WTC11 (cell line): Measurements from ENCODE around the gene NDUFA11. TPM values are rescaled to one million over a fixed set of nuclear protein-coding genes. Genes with fewer than 3 reads are reported as not detected.

Experiments used
- ATAC-seq: fragments of 200-7000 bp; cut with Tn5 transposase; 2 replicates; pipeline ENCODE4 v1.10.0; 2021; ENCODE audit warnings: mild to moderate bottlenecking, moderate library complexity
- CTCF ChIA-PET: fragments of 300-600 bp; sonication (Branson Sonifier 250); formaldehyde crosslinking; loops from one replicate; lab custom pipeline; 2021; ENCODE audit warnings: antibody characterized with exemption; lab: Charles Lee
- POLR2A ChIA-PET: fragments of 350-600 bp; sonication (Branson Sonifier 250); formaldehyde crosslinking; loops from one replicate; lab custom pipeline; 2021; ENCODE audit warnings: antibody characterized with exemption; lab: Charles Lee
- DNase-seq: peaks from one replicate; pipeline ENCODE4 v3.0.0; 2021; ENCODE audit warnings: low spot score
- H3K27ac Mint-ChIP-seq: 2 replicates; pipeline ENCODE4 v1.8.0; 2021; ENCODE audit warnings: mixed read lengths
- H3K27me3 Mint-ChIP-seq: 2 replicates; pipeline ENCODE4 v1.8.0; 2021; ENCODE audit warnings: low read depth, mild to moderate bottlenecking, moderate library complexity, mixed read lengths
- H3K36me3 Mint-ChIP-seq: 2 replicates; pipeline ENCODE4 v1.8.0; 2021; ENCODE audit warnings: mixed read lengths
- H3K4me1 Mint-ChIP-seq: 2 replicates; pipeline ENCODE4 v1.8.0; 2022; ENCODE audit warnings: mixed read lengths
- H3K4me3 Mint-ChIP-seq: 2 replicates; pipeline ENCODE4 v1.8.0; 2021; ENCODE audit warnings: mild to moderate bottlenecking, moderate library complexity, mixed read lengths
- H3K9me3 Mint-ChIP-seq: 2 replicates; pipeline ENCODE4 v1.8.0; 2021; ENCODE audit warnings: mixed read lengths
- ELF4 ChIP-seq: sonication (generic); formaldehyde crosslinking; IDR thresholded peaks from 2 replicates; pipeline ENCODE4 v1.8.1; 2022; ENCODE audit warnings: low read depth, mild to moderate bottlenecking, moderate library complexity, missing genetic modification reagents
- ESRRA ChIP-seq: sonication (generic); formaldehyde crosslinking; IDR thresholded peaks from 2 replicates; pipeline ENCODE4 v1.8.1; 2022; ENCODE audit warnings: mild to moderate bottlenecking, missing genetic modification reagents, borderline replicate concordance
- FOXP1 ChIP-seq: sonication (generic); formaldehyde crosslinking; IDR thresholded peaks from 2 replicates; pipeline ENCODE4 v1.8.0; 2022; ENCODE audit warnings: missing genetic modification reagents, mild to moderate bottlenecking, moderate library complexity, borderline replicate concordance
- KAT7 ChIP-seq: sonication (generic); formaldehyde crosslinking; IDR thresholded peaks from 2 replicates; pipeline ENCODE4 v1.8.1; 2023; ENCODE audit warnings: missing genetic modification reagents, mild to moderate bottlenecking, borderline replicate concordance
- MXD4 ChIP-seq: fragments of 250-450 bp; sonication (Bioruptor Pico); IDR thresholded peaks from 2 replicates; pipeline ENCODE4 v1.8.0; 2021; ENCODE audit warnings: mild to moderate bottlenecking, moderate library complexity, borderline replicate concordance
- NFE2L1 ChIP-seq: sonication (generic); formaldehyde crosslinking; IDR thresholded peaks from 2 replicates; pipeline ENCODE4 v1.8.1; 2023; ENCODE audit warnings: missing genetic modification reagents
- NR2C2 ChIP-seq: sonication (generic); formaldehyde crosslinking; IDR thresholded peaks from 2 replicates; pipeline ENCODE4 v1.8.0; 2022; ENCODE audit warnings: mild to moderate bottlenecking, missing genetic modification reagents
- PRRX2 ChIP-seq: fragments of 250-450 bp; sonication (Bioruptor Pico); IDR thresholded peaks from 2 replicates; pipeline ENCODE4 v1.8.0; 2021; ENCODE audit warnings: mild to moderate bottlenecking
- ZBTB21 ChIP-seq: sonication (generic); formaldehyde crosslinking; IDR thresholded peaks from 2 replicates; pipeline ENCODE4 v1.8.1; 2023; ENCODE audit warnings: mild to moderate bottlenecking, missing genetic modification reagents, borderline replicate concordance
- ZNF219 ChIP-seq: sonication (generic); formaldehyde crosslinking; IDR thresholded peaks from 2 replicates; pipeline ENCODE4 v1.8.0; 2023; ENCODE audit warnings: missing genetic modification reagents, mild to moderate bottlenecking, borderline replicate concordance
- ZNF317 ChIP-seq: sonication (generic); formaldehyde crosslinking; IDR thresholded peaks from 2 replicates; pipeline ENCODE4 v1.8.1; 2023; ENCODE audit warnings: low read depth, mild to moderate bottlenecking, moderate library complexity, missing genetic modification reagents, borderline replicate concordance
- total RNA-seq: library from RNA; stranded (reverse); gene quantifications from 3 replicates; pipeline ENCODE4 v1.2.3, GENCODE V29; 2021
- TF ChIP-seq, protein P1 (sequence below): sonication (generic); formaldehyde crosslinking; IDR thresholded peaks from 2 replicates; pipeline ENCODE4 v1.8.0; 2023; ENCODE audit warnings: mild to moderate bottlenecking, missing genetic modification reagents
- TF ChIP-seq, protein P2 (sequence below): sonication (generic); formaldehyde crosslinking; conservative IDR thresholded peaks from 2 replicates; pipeline ENCODE4 v1.8.1; 2023; ENCODE audit warnings: mild to moderate bottlenecking, low read depth, missing genetic modification reagents, moderate library complexity
- TF ChIP-seq, protein P3 (sequence below): sonication (generic); formaldehyde crosslinking; IDR thresholded peaks from 2 replicates; pipeline ENCODE4 v1.8.0; 2022; ENCODE audit warnings: missing genetic modification reagents
- TF ChIP-seq, protein P4 (sequence below): fragments of 250-450 bp; sonication (Bioruptor Pico); IDR thresholded peaks from 2 replicates; pipeline ENCODE4 v1.9.0; 2021; ENCODE audit warnings: mild to moderate bottlenecking
- TF ChIP-seq, protein P5 (sequence below): sonication (generic); formaldehyde crosslinking; IDR thresholded peaks from 2 replicates; pipeline ENCODE4 v1.8.1; 2023; ENCODE audit warnings: mild to moderate bottlenecking, moderate library complexity, missing genetic modification reagents
- TF ChIP-seq, protein P6 (sequence below): fragments of 250-450 bp; sonication (Bioruptor Pico); IDR thresholded peaks from 2 replicates; pipeline ENCODE4 v2.1.2; 2022; ENCODE audit warnings: mild to moderate bottlenecking, moderate library complexity
- TF ChIP-seq, protein P7 (sequence below): sonication (generic); formaldehyde crosslinking; IDR thresholded peaks from 2 replicates; pipeline ENCODE4 v1.8.0; 2023; ENCODE audit warnings: missing genetic modification reagents

NDUFA11 gene
- total RNA-seq, 1 experiment from 2014 or later: 261 TPM

DNA sequence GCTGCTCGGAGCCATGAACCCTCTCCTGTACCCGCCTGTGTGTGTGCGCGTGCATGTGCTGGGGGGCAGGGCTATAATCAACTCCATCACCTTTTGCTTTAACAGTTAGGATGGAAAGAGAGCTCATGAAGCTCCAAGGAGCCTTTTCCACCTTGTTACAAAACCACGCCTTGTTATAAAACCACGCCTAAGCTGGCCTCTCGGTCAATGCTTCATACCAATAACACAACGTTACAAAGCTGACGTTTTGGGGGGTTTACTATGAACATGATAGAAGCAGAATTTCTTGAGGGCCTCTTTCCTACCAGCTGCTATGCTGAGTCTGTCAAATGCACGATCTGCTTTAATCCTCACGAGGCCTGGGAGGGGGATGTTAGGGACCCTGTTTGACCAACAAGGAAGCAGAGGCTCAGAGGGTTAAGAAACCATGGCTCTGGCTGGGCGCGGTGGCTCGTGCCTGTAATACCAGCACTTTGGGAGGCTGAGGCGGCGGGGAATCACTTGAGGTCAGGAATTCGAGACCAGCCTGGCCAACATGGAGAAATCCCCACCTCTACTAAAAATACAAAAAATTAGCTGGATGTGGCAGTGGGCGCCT lies 22.3 kb upstream of the NDUFA11 start:
- DNase-seq: no peak
- Mint-ChIP-seq H3K4me3 (no peak overlapping the region), H3K4me1 (no peaks in the 10 kb centered on the region), H3K36me3 (peaks cover 46% of the 10 kb centered on the region), H3K27me3 (no peaks in the 10 kb centered on the region), H3K27ac (no peak overlapping the region), H3K9me3 (no peaks in the 10 kb centered on the region)
- TF ChIP-seq, protein P1, sequence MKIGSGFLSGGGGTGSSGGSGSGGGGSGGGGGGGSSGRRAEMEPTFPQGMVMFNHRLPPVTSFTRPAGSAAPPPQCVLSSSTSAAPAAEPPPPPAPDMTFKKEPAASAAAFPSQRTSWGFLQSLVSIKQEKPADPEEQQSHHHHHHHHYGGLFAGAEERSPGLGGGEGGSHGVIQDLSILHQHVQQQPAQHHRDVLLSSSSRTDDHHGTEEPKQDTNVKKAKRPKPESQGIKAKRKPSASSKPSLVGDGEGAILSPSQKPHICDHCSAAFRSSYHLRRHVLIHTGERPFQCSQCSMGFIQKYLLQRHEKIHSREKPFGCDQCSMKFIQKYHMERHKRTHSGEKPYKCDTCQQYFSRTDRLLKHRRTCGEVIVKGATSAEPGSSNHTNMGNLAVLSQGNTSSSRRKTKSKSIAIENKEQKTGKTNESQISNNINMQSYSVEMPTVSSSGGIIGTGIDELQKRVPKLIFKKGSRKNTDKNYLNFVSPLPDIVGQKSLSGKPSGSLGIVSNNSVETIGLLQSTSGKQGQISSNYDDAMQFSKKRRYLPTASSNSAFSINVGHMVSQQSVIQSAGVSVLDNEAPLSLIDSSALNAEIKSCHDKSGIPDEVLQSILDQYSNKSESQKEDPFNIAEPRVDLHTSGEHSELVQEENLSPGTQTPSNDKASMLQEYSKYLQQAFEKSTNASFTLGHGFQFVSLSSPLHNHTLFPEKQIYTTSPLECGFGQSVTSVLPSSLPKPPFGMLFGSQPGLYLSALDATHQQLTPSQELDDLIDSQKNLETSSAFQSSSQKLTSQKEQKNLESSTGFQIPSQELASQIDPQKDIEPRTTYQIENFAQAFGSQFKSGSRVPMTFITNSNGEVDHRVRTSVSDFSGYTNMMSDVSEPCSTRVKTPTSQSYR (CRISPR knock-in tag): no peak
- TF ChIP-seq PRRX2 (CRISPR knock-in tag): no peak
- TF ChIP-seq, protein P2, sequence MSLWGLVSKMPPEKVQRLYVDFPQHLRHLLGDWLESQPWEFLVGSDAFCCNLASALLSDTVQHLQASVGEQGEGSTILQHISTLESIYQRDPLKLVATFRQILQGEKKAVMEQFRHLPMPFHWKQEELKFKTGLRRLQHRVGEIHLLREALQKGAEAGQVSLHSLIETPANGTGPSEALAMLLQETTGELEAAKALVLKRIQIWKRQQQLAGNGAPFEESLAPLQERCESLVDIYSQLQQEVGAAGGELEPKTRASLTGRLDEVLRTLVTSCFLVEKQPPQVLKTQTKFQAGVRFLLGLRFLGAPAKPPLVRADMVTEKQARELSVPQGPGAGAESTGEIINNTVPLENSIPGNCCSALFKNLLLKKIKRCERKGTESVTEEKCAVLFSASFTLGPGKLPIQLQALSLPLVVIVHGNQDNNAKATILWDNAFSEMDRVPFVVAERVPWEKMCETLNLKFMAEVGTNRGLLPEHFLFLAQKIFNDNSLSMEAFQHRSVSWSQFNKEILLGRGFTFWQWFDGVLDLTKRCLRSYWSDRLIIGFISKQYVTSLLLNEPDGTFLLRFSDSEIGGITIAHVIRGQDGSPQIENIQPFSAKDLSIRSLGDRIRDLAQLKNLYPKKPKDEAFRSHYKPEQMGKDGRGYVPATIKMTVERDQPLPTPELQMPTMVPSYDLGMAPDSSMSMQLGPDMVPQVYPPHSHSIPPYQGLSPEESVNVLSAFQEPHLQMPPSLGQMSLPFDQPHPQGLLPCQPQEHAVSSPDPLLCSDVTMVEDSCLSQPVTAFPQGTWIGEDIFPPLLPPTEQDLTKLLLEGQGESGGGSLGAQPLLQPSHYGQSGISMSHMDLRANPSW (CRISPR knock-in tag): no peak
- no peak for TF ChIP-seq MXD4 (CRISPR knock-in tag)
- TF ChIP-seq ELF4 (CRISPR knock-in tag): no peak
- TF ChIP-seq, protein P3, sequence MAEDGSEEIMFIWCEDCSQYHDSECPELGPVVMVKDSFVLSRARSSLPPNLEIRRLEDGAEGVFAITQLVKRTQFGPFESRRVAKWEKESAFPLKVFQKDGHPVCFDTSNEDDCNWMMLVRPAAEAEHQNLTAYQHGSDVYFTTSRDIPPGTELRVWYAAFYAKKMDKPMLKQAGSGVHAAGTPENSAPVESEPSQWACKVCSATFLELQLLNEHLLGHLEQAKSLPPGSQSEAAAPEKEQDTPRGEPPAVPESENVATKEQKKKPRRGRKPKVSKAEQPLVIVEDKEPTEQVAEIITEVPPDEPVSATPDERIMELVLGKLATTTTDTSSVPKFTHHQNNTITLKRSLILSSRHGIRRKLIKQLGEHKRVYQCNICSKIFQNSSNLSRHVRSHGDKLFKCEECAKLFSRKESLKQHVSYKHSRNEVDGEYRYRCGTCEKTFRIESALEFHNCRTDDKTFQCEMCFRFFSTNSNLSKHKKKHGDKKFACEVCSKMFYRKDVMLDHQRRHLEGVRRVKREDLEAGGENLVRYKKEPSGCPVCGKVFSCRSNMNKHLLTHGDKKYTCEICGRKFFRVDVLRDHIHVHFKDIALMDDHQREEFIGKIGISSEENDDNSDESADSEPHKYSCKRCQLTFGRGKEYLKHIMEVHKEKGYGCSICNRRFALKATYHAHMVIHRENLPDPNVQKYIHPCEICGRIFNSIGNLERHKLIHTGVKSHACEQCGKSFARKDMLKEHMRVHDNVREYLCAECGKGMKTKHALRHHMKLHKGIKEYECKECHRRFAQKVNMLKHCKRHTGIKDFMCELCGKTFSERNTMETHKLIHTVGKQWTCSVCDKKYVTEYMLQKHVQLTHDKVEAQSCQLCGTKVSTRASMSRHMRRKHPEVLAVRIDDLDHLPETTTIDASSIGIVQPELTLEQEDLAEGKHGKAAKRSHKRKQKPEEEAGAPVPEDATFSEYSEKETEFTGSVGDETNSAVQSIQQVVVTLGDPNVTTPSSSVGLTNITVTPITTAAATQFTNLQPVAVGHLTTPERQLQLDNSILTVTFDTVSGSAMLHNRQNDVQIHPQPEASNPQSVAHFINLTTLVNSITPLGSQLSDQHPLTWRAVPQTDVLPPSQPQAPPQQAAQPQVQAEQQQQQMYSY (CRISPR knock-in tag): no peak
- TF ChIP-seq, protein P4, sequence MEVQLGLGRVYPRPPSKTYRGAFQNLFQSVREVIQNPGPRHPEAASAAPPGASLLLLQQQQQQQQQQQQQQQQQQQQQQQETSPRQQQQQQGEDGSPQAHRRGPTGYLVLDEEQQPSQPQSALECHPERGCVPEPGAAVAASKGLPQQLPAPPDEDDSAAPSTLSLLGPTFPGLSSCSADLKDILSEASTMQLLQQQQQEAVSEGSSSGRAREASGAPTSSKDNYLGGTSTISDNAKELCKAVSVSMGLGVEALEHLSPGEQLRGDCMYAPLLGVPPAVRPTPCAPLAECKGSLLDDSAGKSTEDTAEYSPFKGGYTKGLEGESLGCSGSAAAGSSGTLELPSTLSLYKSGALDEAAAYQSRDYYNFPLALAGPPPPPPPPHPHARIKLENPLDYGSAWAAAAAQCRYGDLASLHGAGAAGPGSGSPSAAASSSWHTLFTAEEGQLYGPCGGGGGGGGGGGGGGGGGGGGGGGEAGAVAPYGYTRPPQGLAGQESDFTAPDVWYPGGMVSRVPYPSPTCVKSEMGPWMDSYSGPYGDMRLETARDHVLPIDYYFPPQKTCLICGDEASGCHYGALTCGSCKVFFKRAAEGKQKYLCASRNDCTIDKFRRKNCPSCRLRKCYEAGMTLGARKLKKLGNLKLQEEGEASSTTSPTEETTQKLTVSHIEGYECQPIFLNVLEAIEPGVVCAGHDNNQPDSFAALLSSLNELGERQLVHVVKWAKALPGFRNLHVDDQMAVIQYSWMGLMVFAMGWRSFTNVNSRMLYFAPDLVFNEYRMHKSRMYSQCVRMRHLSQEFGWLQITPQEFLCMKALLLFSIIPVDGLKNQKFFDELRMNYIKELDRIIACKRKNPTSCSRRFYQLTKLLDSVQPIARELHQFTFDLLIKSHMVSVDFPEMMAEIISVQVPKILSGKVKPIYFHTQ (CRISPR knock-in tag): no peak
- no peak for TF ChIP-seq NFE2L1 (CRISPR knock-in tag)
- TF ChIP-seq FOXP1 (CRISPR knock-in tag): no peak
- no peak for TF ChIP-seq ZNF219
- no peak for TF ChIP-seq NR2C2
- TF ChIP-seq, protein P5, sequence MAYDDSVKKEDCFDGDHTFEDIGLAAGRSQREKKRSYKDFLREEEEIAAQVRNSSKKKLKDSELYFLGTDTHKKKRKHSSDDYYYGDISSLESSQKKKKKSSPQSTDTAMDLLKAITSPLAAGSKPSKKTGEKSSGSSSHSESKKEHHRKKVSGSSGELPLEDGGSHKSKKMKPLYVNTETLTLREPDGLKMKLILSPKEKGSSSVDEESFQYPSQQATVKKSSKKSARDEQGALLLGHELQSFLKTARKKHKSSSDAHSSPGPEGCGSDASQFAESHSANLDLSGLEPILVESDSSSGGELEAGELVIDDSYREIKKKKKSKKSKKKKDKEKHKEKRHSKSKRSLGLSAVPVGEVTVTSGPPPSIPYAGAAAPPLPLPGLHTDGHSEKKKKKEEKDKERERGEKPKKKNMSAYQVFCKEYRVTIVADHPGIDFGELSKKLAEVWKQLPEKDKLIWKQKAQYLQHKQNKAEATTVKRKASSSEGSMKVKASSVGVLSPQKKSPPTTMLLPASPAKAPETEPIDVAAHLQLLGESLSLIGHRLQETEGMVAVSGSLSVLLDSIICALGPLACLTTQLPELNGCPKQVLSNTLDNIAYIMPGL: no peak
- TF ChIP-seq ESRRA (CRISPR knock-in tag): no peak
- no peak for TF ChIP-seq ZNF317 (CRISPR knock-in tag)
- TF ChIP-seq, protein P6, sequence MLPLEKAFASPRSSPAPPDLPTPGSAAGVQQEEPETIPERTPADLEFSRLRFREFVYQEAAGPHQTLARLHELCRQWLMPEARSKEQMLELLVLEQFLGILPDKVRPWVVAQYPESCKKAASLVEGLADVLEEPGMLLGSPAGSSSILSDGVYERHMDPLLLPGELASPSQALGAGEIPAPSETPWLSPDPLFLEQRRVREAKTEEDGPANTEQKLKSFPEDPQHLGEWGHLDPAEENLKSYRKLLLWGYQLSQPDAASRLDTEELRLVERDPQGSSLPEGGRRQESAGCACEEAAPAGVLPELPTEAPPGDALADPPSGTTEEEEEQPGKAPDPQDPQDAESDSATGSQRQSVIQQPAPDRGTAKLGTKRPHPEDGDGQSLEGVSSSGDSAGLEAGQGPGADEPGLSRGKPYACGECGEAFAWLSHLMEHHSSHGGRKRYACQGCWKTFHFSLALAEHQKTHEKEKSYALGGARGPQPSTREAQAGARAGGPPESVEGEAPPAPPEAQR (CRISPR knock-in tag): no peak
- TF ChIP-seq KAT7 (CRISPR knock-in tag): no peak
- TF ChIP-seq, protein P7, sequence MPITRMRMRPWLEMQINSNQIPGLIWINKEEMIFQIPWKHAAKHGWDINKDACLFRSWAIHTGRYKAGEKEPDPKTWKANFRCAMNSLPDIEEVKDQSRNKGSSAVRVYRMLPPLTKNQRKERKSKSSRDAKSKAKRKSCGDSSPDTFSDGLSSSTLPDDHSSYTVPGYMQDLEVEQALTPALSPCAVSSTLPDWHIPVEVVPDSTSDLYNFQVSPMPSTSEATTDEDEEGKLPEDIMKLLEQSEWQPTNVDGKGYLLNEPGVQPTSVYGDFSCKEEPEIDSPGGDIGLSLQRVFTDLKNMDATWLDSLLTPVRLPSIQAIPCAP (CRISPR knock-in tag): no peak
- TF ChIP-seq ZBTB21: no peak
- ATAC-seq: no peak
- POLR2A ChIA-PET: no interaction called here
- CTCF ChIA-PET: interaction anchor here (0.9 kb wide), 1 partner anchor 17 kb away, joined by 3 read pairs; no protein-coding TSS in a partner anchor
